Astrocyte of the spinal cord (primary cell): ENCODE data around the gene NCOR2.
A peak's percentile ranks its signal among the peaks of the same experiment; 100 is the strongest.

Source experiments
- DNase-seq: peaks from one replicate; pipeline ENCODE4 v3.0.0; 2011; ENCODE audit warnings: low read depth, low spot score
- H3K4me3 ChIP-seq: 2 replicates; pipeline ENCODE4 v1.5.1; 2011; ENCODE audit warnings: low read depth, mild to moderate bottlenecking, low read length, moderate library complexity
- CTCF ChIP-seq: IDR thresholded peaks from 2 replicates; pipeline ENCODE4 v1.5.1; 2012; ENCODE audit warnings: low read depth, mild to moderate bottlenecking, low read length, inconsistent platforms
- in situ Hi-C: cut with HindIII; loops from 2 replicates; pipeline ENCODE4 v1.10.0; 2017; ENCODE audit warnings: low sequenced_read_pairs

NCOR2 gene

GRCh38 chr12:124610629-124611558 is 43.5 kb upstream of the NCOR2 start:
- no peak for TF ChIP-seq CTCF
- in situ Hi-C loops: no loop called here
- H3K4me3 ChIP-seq: no peak overlapping the region
- no peak for DNase-seq

GRCh38 chr12:124610021-124610612 is 42.7 kb upstream of the NCOR2 start:
- no peak for DNase-seq
- in situ Hi-C loops: no loop called here
- H3K4me3 ChIP-seq: no peak overlapping the region
- no peak for TF ChIP-seq CTCF

GRCh38 chr12:124609041-124609989 is 41.9 kb upstream of the NCOR2 start:
- peak; percentile 85 for DNase-seq
- H3K4me3 ChIP-seq: no peak overlapping the region
- no peak for TF ChIP-seq CTCF
- in situ Hi-C loops: no loop called here

GRCh38 chr12:124608450-124608870 is 41.0 kb upstream of the NCOR2 start:
- in situ Hi-C loops: no loop called here
- DNase-seq: no peak
- TF ChIP-seq CTCF: no peak
- H3K4me3 ChIP-seq: no peak overlapping the region

GRCh38 chr12:124607681-124608425 is 40.4 kb upstream of the NCOR2 start:
- TF ChIP-seq CTCF: no peak
- in situ Hi-C loops: no loop called here
- H3K4me3 ChIP-seq: no peak overlapping the region
- DNase-seq: no peak
